Glutamatergic neuron (in vitro differentiated cells): ENCODE measurements around the gene SLC39A9. TPM values are rescaled to one million over a fixed set of nuclear protein-coding genes. Genes with fewer than 3 reads are reported as not detected.
"Not testable (repeated sequence)": the region's sequence is repeated elsewhere in the genome, so short reads cannot be mapped to it uniquely, and the experiment has no call there.

Source experiments
- DNase-seq: peaks from one replicate; pipeline ENCODE4 v3.0.0; 2022
- H3K27ac Mint-ChIP-seq: one replicate; pipeline ENCODE4 v1.8.0; 2020; ENCODE audit warnings: mild to moderate bottlenecking, mixed read lengths, inconsistent platforms; ENCODE audit not compliant: unreplicated experiment
- H3K27me3 Mint-ChIP-seq: one replicate; pipeline ENCODE4 v1.8.0; 2020; ENCODE audit warnings: mild to moderate bottlenecking, moderate library complexity, mixed read lengths, inconsistent platforms; ENCODE audit not compliant: unreplicated experiment
- H3K36me3 Mint-ChIP-seq: one replicate; pipeline ENCODE4 v1.8.0; 2020; ENCODE audit warnings: mild to moderate bottlenecking, mixed read lengths, inconsistent platforms; ENCODE audit not compliant: unreplicated experiment
- H3K4me1 Mint-ChIP-seq: one replicate; pipeline ENCODE4 v1.8.0; 2020; ENCODE audit warnings: mild to moderate bottlenecking, low read depth, mixed read lengths, inconsistent platforms; ENCODE audit not compliant: unreplicated experiment
- H3K4me3 Mint-ChIP-seq: one replicate; pipeline ENCODE4 v1.8.0; 2020; ENCODE audit warnings: mild to moderate bottlenecking, mixed read lengths, inconsistent platforms; ENCODE audit not compliant: unreplicated experiment
- H3K9me3 Mint-ChIP-seq: one replicate; pipeline ENCODE4 v1.8.0; 2020; ENCODE audit warnings: mild to moderate bottlenecking, moderate library complexity, mixed read lengths, inconsistent platforms; ENCODE audit not compliant: unreplicated experiment
- CTCF ChIP-seq: fragments of 200-600 bp; sonication (generic); IDR thresholded peaks from one replicate; pipeline ENCODE4 v1.5.0; 2021; ENCODE audit not compliant: partially characterized antibody, unreplicated experiment
- total RNA-seq: library from RNA; stranded (reverse); fragmentation: NEBNext Ultra II Directional; extraction: Animal tissue kit (Norgen Biotek cat#: 25700); gene quantifications from one replicate; pipeline ENCODE4 v1.2.1, GENCODE V29; 2021; ENCODE audit not compliant: unreplicated experiment

SLC39A9 gene
- total RNA-seq, 1 donor from 2014 or later: 56.4 TPM

- H3K27me3 Mint-ChIP-seq: peaks cover 7% of the 10 kb centered on the region
- H3K36me3 Mint-ChIP-seq: peaks cover 8% of the 10 kb centered on the region
- H3K4me1 Mint-ChIP-seq: peaks cover 7% of the 10 kb centered on the region
- peaks cover 3% of the 10 kb centered on the region for H3K9me3 Mint-ChIP-seq
- TF ChIP-seq CTCF: no peak
- no peak overlapping the region for H3K4me3 Mint-ChIP-seq
- no peak for DNase-seq
- no peak overlapping the region for H3K27ac Mint-ChIP-seq
Measured at GRCh38 chr14:69493791-69494190, 95.3 kb downstream of the SLC39A9 start.

- Mint-ChIP-seq H3K27ac (peak overlapping the region; percentile 9), H3K4me3 (peak overlapping the region; percentile 14), H3K4me1 (peaks cover 7% of the 10 kb centered on the region), H3K27me3 (peaks cover 9% of the 10 kb centered on the region), H3K36me3 (peaks cover 8% of the 10 kb centered on the region), H3K9me3 (peaks cover 7% of the 10 kb centered on the region)
- DNase-seq: no peak
- TF ChIP-seq CTCF: no peak
Measured at GRCh38 chr14:69495341-69495921, 96.9 kb downstream of the SLC39A9 start.

GRCh38 chr14:69497866-69498265, 99.4 kb downstream of the SLC39A9 start:
- peaks cover 12% of the 10 kb centered on the region for H3K4me1 Mint-ChIP-seq
- H3K27ac Mint-ChIP-seq, H3K4me3 Mint-ChIP-seq, H3K9me3 Mint-ChIP-seq, H3K36me3 Mint-ChIP-seq, DNase-seq: not testable (repeated sequence)
- H3K27me3 Mint-ChIP-seq: peaks cover 11% of the 10 kb centered on the region

- H3K9me3 Mint-ChIP-seq, H3K27me3 Mint-ChIP-seq, H3K36me3 Mint-ChIP-seq, DNase-seq, H3K27ac Mint-ChIP-seq, H3K4me3 Mint-ChIP-seq: not testable (repeated sequence)
- H3K4me1 Mint-ChIP-seq: peaks cover 12% of the 10 kb centered on the region
Measured at GRCh38 chr14:69498286-69498685, 99.8 kb downstream of the SLC39A9 start.

- Mint-ChIP-seq H3K36me3 (no peaks in the 10 kb centered on the region), H3K4me1 (peaks cover 7% of the 10 kb centered on the region), H3K27me3 (peaks cover 10% of the 10 kb centered on the region), H3K4me3 (no peak overlapping the region), H3K27ac (peak overlapping the region; percentile 55), H3K9me3 (peaks cover 7% of the 10 kb centered on the region)
- TF ChIP-seq CTCF: no peak
- no peak for DNase-seq
Measured at GRCh38 chr14:69499436-69499835, 100.9 kb downstream of the SLC39A9 start.

- H3K9me3 Mint-ChIP-seq: peaks cover 7% of the 10 kb centered on the region
- H3K27ac Mint-ChIP-seq: no peak overlapping the region
- H3K4me1 Mint-ChIP-seq: peaks cover 7% of the 10 kb centered on the region
- peaks cover 10% of the 10 kb centered on the region for H3K27me3 Mint-ChIP-seq
- H3K4me3 Mint-ChIP-seq: no peak overlapping the region
- no peaks in the 10 kb centered on the region for H3K36me3 Mint-ChIP-seq
- no peak for DNase-seq
- TF ChIP-seq CTCF: no peak
Measured at GRCh38 chr14:69500096-69500495, 101.6 kb downstream of the SLC39A9 start.
